AG09319 (cell line): ENCODE measurements around the gene DUSP9.

Experiments used
- DNase-seq: peaks from one replicate; pipeline ENCODE4 v3.0.0-alpha.2; 2010; ENCODE audit warnings: low read depth; ENCODE audit errors: extremely low read depth
- CTCF ChIP-seq: IDR thresholded peaks from 2 replicates; pipeline ENCODE4 v1.5.1; 2011; ENCODE audit warnings: low read depth, mild to moderate bottlenecking, inconsistent platforms, low read length, moderate library complexity

DUSP9 gene

DNA sequence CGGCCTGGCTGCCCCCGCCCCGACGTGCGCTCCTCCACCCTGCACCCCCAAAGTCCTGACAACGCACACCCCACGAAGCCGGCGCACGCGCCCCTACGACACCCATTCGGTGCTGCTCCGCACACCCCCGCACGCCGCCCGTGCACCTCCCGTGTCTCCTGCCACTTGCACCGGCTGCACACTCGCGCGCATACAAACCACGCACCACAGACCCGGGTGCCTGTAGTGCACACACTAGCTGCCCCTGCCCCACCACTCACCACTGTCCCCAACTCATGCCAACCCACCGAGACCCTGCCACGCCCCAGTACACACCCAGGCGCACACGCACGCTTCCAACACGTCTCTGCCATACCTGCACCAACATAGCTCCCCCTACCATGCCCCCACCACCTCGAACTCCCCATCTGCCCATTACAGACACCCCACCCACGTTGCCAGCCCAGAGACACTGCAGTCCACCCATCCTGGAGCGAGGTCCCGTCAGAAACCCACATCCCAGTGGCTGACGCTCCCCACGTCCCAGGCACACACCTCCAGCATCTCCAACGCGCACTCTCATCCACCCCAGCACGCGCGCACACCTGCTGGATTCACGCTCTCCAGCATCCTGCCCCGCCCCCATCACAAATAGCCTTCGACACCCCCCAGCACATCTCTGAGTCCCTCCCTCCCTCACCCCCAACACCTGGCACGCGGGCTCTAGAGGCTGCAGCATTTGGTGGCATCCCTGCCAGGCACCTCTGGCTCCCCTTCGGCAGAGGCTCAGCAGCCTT, 4.2 kb upstream of the DUSP9 start:
- DNase-seq: no peak
- TF ChIP-seq CTCF: no peak

- no peak for DNase-seq
- TF ChIP-seq CTCF: no peak
Measured at GRCh38 chrX:153643431-153644351, 3.3 kb upstream of the DUSP9 start.

DNA sequence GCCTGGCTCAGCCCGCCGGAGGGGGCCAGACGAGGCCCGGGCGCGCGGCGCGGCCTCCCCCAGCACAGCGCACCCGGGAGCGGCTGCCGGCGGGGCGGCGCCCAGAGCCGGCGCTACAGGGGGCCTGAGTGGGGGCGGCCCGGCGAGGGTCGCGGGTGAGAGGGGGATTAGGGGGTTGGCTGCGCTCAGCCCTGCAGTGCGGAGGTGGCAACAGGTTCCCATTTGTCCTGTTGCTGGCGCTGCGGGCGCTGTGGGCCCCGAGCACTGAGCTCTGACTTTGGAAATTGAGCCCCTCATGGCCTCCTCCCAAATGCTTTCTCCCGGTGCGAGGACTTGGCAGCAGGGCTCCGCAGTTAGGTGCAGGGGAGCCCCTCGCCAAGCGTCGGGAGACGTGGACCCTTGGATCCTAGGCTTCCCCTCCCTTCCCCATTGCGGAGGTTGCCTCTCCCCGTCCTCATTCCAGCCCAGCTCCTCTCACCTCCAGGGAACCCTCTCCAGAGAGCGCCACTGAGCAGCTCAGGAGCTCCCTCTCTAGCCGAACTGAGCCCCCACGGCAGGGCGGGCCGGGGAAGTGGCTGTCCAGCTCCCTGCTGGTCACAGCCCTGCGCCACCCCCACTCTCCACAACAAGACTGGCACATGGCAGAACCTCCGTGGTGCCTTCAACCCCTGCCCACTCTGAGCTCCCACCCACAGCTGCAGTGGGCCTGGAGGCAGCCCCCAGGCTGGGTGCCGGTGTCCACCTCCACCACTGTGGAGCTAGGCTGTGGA, 2.5 kb upstream of the DUSP9 start:
- DNase-seq: no peak
- TF ChIP-seq CTCF: no peak

GRCh38 chrX:153645151-153645550, 1.9 kb upstream of the DUSP9 start:
- DNase-seq: no peak
- no peak for TF ChIP-seq CTCF

DNA sequence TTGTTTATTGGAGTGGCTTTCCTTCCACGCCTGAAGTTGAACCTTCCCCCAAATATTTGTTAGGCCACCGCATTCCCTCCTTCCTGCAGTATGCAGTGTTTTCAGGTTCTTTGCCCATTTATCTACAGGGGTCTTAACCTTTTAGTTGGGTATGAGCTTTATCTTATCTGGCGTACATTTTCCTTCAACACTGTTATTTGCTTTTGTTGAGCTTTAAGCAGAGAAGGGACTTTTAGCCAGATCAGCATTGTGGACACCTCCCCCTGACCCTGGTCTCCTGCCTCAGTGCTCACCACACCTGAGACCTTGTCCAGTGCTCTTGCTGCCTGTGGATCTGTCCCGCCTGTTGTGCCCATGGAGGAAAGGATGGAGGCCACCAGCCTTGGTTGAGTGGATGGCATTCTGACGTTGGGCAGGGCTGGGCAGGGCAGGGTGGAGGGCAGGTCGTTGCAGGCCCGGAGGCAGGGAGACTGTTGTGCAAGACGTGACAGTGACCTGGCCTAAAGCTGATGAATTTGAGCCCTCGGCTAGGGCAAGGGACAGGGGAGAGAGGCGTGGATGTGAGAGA, 998 bp upstream of the DUSP9 start:
- no peak for TF ChIP-seq CTCF
- no peak for DNase-seq

DNA sequence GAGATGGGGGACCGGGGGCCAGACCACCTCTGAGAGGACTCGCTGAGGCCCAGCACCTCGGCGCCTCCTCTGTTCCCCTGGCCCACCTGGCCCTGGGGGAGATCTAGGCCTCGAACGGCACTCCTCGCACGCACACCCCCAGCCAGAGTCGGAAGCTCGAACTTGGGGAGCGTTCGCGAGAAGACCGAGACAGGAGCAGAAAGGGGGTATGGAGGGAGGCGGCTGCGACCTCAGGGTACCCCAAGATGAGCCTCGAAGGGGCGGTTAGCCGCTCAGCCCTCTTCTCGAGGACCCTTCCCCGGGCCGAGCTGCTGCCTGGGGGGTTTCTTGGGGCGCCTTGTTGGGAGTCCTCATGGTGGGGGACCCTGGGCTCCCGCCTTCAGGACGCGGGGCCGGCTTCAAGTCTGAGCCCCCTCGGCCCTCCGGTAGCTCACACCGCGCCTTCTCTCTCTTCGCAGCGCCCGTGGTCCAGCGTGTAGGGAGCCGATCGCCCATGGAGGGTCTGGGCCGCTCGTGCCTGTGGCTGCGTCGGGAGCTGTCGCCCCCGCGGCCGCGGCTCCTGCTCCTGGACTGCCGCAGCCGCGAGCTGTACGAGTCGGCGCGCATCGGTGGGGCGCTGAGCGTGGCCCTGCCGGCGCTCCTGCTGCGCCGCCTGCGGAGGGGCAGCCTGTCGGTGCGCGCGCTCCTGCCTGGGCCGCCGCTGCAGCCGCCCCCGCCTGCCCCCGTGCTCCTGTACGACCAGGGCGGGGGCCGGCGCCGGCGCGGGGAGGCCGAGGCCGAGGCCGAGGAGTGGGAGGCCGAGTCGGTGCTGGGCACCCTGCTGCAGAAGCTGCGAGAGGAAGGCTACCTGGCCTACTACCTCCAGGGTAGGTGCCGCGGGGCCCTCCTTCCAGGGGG, 706 bp downstream of the DUSP9 start:
- DNase-seq: no peak
- TF ChIP-seq CTCF: no peak
